CD1c-positive myeloid dendritic cell (primary cell): ENCODE results near the gene OR2G6.
A peak's percentile ranks its signal among the peaks of the same experiment; 100 is the strongest.
"Not testable (repeated sequence)": the region's sequence is repeated elsewhere in the genome, so short reads cannot be mapped to it uniquely, and the experiment has no call there.

Experiments used
- DNase-seq: peaks from one replicate; pipeline ENCODE4 v3.0.0-alpha.2; 2016; ENCODE audit errors: extremely low spot score

OR2G6 gene

DNA sequence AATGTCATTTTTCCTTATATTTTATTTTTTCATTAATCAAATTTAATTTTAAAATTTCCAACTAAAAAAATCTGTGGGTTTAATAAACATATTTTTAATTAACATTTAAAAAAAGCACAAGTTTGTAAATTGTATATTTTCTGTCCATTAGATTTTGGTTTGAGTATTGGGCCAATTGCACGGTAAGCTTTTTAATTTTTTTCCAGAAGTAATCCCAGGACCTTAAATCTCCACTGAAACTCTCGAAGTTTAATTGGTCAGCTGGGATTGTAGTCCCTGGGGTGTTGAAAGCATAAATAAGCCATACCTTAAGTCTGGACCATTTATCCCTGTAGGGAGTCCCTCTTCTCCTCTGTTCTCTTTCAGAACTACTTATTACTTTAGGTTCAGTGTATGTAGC is at the start of gene OR2G6:
Gene OR2G6 (plus strand): TSS at position 301 of the 400 bp plus-strand sequence. CDS start 13,574 bp downstream, outside the sequence.
- not testable (repeated sequence) for DNase-seq

DNA sequence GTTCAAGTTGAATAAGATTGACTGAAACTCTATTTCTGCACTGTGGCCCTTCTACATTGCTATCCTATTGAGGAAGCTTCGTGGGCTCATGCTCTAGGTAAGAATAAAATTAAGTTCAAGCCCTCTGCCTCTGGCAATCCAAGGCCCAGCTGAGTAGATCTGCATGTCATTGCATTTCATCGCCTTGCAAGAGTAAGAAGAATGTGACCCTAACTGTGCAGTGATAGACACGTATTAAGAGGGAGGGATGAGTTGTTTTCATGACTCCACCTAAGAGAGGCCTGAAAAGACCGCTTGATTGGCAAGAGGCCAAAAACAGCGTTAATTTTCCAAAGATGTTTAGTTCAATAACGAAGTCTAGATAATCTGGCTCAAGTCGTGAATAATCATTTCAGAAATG is 48.8 kb upstream of the OR2G6 start:
- not testable (repeated sequence) for DNase-seq

DNA sequence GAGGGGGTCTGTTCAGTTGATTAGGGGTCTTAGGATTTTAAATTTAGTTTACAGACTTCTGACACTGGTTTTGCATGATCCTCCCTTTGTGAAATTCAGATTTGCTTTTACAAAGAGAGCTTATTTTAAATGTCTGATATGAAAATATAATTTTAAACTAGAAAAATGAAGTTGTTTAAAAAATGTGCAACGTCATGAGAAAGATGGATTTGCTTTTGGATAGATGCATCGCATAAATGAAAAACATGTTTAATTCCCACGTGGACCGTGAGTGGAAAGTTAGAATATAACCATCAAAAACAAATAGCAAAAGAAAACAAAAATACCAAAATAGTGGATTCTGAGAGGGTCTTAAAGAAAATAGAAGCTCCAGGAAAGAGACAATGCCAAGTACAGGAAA is 36.7 kb upstream of the OR2G6 start:
- no peak for DNase-seq

DNA sequence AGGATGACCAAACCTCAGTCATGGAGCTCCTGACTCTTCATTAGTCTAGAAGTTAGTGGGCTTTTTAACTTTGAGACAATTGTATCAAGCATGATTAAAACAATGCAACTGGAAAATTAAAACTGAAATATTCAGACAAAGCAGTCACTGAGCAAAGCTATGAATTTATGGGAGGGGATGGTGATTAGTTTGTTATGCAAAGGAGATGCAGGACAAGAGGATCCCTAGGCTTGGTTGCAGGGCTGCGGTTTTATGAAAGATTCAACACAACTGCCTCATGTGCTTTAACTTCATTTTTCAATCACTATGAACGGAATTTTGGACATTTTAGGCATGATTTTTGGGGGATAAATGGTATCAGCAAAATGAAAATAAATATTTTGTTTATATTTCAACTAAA is 35.8 kb upstream of the OR2G6 start:
- DNase-seq: not testable (repeated sequence)

DNA sequence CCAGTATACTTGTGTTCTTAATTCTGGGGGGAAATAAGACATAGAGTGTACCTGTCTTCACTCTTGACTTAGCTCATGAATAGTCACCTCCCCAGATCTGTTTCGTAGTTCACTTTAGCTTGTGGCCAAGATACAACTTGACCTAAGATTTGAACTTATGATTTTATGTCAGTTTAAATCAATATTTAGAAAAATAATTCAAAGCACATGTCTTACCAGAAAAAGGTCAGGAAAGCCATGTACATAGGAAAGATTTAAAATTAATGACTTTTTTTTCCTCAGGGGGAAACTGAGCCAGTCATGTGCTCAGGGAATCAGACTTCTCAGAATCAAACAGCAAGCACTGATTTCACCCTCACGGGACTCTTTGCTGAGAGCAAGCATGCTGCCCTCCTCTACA is 34.8 kb upstream of the OR2G6 start, which contains the start of gene OR2T3:
Gene OR2T3 (plus strand): TSS at position 301 of the 400 bp plus-strand sequence. CDS start 0 bp downstream, at position 301.
- DNase-seq: not testable (repeated sequence)

DNA sequence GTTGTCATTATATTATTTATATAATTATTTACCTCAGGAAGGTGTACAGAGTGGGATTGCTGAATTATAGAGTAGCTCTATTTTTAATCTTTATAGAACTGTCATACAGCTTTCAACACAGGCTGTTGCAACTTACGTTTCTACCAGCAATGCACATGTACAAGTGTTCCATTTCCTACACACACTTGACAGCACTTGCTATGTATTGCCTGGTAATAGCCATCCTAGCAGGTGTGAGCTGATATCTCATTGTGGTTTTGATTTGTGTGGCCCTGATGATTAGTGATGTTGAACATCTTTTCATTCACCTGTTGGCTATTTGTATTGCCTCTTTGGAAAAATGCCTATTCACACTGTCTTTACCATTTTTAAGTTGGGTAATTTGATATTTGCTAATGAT is 32.2 kb upstream of the OR2G6 start:
- not testable (repeated sequence) for DNase-seq

DNA sequence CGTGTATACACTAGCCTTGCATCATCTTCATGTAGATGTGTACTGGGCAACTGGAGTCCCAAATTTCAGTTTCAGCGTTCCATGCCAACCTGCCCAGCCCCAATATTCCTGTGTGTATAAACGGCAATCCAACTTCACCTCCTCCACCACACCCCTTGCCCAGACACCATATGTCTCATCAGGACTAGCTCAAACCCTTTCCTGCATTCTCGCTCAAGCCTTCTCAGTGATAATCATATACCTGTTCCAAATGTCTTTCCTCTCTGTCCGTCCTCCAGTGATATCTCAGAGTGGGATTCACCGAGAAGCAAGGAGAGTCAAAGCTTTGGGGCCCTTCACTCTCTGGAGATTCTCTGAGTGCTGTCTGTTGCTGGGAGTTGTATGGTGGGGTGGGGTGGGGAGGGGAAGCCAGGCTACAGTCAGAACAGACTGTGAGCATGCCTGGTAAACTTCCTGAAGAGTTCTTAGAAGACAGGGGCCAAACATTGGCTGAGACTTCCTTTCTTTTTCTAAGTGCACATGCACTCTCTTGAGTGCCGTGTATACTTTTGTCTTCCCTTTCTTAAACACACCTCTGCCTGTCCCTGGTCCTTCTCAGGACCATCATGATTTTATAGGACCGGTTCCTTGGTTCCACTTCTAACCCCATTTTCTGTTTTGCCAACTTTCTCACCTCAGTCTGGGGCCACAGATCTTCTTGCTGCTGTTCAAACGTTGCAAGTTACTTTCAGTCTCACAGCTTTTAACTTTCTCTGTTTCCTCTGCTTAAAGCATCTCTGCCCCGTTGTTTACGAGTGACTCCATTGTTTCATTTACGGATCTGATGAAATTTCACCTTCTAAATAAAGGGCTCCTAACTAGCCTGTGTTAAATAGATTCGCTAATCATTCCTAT is 25.9 kb upstream of the OR2G6 start:
- not testable (repeated sequence) for DNase-seq

DNA sequence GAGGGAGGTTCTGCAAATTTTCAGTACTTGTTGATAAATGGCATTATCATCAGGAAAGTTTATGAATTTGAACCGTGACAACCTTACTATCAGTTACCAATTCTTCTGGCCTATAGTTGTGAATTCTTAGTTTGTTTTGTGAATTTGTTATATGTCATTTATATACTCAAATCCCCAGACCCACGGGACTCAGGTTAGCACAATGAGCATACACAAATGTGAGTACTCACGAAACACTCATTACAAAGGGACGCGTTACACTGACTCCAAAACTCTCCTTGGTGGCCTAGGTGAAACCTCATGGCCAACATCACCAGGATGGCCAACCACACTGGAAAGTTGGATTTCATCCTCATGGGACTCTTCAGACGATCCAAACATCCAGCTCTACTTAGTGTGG is 19.6 kb upstream of the OR2G6 start, which contains the start of gene OR2T5:
Gene OR2T5 (plus strand): TSS at position 301 of the 400 bp plus-strand sequence. CDS start 0 bp downstream, at position 301.
- DNase-seq: not testable (repeated sequence)

DNA sequence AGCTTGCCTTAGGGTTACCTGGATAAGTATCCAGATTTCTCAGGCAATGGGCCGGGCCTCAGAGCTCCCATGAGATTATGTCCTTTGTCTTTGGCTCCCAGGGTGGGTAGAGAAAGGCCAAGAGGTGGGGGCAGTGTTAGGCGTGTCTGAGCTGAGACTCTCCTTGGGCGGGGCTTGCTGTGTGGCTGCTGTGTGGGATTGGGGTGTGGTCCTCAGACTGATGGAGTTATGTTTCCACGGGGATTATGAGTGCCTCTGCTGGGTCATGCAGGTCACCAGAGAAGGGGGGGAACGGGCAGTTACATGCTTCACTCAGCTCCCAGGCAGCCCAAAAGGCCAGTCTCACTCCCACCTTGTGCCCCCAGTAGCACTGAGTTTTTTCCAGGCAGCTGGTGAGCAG is 11.2 kb upstream of the OR2G6 start:
- not testable (repeated sequence) for DNase-seq

DNA sequence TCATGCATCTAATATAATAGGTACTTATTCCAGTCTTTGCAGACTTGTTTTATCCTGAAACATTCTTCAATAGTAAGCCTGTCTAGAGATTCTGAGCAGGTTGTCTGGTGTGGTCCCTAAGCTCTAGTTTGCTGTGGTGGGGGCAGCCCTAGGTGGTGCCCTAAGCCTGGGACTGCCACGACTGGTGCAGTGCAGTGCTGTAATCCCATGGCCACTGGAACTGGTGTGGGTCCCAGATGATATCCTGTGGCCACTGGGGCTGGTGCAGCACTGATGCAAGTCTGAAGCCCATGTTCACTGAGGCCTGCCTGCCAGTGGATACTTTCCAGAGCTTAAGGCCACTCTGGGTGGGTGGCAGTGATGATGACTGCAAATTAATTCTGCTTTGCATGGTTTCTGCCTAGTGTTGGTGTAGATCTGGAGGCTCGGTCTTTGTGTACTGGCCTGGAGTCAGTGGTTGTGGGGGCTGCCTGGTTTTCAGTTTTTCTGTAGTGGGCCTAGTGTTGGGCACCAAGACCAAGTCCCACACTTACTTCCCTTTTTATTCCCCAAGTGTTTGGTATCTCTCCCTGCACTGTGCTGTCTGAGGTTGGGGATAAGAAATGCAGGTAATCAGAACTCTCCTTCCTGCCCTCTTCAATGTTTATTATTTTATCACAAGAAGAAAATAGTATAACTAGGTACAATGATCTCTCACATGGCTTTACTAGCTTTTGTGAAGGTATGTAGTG is 7.4 kb upstream of the OR2G6 start:
- DNase-seq: not testable (repeated sequence)

DNA sequence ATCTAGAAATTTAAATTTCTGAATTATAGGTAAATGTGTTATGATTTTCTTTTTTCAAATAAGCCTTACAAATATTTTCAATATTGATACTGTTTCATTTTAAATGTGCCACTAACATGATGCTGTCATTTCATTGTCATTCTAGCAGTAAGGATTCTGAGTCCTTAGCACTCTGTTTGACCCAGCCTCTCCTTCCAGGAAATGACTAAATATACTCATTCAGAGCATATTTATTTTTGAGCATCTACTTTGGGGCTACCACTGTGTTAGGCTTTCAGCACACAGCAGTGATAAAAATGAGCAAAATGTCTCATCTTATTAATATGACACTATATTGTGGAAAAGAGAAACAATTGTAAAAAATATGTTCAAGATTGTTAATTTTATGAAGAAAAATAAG is 2.3 kb downstream of the OR2G6 start:
- not testable (repeated sequence) for DNase-seq

DNA sequence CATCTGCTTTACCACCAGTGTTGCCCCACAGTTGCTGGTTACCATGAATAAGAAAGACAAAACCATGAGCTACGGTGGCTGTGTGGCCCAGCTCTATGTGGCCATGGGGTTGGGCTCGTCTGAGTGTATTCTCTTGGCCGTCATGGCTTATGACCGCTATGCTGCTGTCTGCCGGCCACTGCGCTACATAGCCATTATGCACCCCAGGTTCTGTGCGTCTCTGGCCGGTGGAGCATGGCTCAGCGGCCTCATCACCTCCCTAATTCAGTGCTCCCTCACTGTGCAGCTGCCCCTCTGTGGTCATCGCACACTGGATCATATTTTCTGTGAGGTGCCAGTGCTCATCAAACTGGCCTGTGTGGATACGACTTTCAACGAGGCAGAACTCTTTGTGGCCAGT is 14.0 kb downstream of the OR2G6 start:
- DNase-seq: no peak

DNA sequence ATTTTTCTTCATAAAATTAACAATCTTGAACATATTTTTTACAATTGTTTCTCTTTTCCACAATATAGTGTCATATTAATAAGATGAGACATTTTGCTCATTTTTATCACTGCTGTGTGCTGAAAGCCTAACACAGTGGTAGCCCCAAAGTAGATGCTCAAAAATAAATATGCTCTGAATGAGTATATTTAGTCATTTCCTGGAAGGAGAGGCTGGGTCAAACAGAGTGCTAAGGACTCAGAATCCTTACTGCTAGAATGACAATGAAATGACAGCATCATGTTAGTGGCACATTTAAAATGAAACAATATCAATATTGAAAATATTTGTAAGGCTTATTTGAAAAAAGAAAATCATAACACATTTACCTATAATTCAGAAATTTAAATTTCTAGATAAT is 29.6 kb downstream of the OR2G6 start:
- not testable (repeated sequence) for DNase-seq

DNA sequence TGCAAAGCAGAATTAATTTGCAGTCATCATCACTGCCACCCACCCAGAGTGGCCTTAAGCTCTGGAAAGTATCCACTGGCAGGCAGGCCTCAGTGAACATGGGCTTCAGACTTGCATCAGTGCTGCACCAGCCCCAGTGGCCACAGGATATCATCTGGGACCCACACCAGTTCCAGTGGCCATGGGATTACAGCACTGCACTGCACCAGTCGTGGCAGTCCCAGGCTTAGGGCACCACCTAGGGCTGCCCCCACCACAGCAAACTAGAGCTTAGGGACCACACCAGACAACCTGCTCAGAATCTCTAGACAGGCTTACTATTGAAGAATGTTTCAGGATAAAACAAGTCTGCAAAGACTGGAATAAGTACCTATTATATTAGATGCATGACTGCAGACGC is 39.5 kb downstream of the OR2G6 start:
- not testable (repeated sequence) for DNase-seq

DNA sequence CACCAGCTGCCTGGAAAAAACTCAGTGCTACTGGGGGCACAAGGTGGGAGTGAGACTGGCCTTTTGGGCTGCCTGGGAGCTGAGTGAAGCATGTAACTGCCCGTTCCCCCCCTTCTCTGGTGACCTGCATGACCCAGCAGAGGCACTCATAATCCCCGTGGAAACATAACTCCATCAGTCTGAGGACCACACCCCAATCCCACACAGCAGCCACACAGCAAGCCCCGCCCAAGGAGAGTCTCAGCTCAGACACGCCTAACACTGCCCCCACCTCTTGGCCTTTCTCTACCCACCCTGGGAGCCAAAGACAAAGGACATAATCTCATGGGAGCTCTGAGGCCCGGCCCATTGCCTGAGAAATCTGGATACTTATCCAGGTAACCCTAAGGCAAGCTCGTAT is 43.2 kb downstream of the OR2G6 start:
- DNase-seq: not testable (repeated sequence)

DNA sequence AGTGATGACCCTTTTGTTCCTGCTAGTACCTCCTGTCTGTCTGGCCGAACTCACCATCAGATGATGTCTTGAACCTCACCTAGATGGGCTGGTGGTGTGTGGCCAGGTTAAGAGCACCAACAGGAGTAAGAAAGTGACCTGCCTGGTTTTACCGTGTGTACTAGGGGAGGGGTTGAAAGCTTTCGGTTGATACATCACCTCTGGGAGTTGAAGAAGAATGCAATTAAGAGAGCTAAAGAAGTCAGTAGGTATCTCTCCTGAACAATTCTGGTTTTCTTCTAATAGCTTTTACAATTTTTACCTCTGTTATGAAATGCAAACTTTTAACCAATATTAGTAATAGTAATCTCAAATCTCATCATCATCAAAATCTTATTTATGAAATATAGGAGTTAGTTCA is 54.8 kb downstream of the OR2G6 start, which contains the start of gene OR2T29:
Gene OR2T29 (minus strand): TSS at position 101 of the 400 bp plus-strand sequence. CDS start 3,281 bp downstream, outside the sequence.
- not testable (repeated sequence) for DNase-seq

DNA sequence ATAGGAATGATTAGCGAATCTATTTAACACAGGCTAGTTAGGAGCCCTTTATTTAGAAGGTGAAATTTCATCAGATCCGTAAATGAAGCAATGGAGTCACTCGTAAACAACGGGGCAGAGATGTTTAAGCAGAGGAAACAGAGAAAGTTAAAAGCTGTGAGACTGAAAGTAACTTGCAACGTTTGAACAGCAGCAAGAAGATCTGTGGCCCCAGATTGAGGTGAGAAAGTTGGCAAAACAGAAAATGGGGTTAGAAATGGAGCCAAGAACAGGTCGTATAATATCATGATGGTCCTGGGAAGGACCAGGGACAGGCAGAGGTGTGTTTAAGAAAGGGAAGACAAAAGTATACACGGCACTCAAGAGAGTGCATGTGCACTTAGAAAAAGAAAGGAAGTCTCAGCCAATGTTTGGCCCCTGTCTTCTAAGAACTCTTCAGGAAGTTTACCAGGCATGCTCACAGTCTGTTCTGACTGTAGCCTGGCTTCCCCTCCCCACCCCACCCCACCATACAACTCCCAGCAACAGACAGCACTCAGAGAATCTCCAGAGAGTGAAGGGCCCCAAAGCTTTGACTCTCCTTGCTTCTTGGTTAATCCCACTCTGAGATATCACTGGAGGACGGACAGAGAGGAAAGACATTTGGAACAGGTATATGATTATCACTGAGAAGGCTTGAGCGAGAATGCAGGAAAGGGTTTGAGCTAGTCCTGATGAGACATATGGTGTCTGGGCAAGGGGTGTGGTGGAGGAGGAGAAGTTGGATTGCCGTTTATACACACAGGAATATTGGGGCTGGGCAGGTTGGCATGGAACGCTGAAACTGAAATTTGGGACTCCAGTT is 57.9 kb downstream of the OR2G6 start:
- not testable (repeated sequence) for DNase-seq

DNA sequence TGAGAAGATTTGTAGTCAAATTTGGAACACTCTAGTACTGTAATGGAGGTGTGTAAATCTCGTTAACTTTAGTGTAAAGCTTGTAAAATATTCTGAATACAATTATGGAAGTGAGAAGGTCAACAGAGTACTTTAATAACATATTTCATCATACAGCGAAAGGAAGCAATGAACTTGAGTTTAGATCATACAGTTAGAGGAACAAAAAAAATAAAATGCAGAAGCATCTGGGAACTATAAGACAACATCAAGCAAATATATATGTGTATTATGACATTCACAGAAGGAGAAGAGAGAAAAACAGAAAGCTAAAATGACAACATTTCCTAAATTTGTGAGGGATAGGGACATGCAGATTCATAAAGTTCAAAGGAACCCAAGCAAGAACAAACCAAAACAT is 61.2 kb downstream of the OR2G6 start:
- DNase-seq: peak; percentile 79

DNA sequence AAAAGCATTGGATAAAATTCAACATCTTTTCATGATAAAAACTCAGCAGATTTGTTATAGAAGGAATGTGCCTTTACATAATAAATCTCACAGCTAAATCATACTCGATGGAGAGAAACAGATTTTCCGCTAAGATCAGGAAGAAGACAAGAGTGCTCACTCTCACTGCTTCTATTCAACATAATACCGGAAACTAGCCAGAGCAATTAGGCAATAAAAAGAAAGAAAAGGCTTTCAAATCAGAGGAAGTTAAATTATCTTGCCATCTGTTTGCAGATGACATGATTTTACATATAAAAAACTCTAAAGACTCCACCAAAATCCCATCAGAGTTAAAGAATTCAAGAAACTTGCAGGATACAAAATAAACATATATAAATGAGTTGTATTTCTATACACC is 62.9 kb downstream of the OR2G6 start:
- peak; percentile 21 for DNase-seq

DNA sequence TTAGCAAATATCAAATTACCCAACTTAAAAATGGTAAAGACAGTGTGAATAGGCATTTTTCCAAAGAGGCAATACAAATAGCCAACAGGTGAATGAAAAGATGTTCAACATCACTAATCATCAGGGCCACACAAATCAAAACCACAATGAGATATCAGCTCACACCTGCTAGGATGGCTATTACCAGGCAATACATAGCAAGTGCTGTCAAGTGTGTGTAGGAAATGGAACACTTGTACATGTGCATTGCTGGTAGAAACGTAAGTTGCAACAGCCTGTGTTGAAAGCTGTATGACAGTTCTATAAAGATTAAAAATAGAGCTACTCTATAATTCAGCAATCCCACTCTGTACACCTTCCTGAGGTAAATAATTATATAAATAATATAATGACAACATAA is 64.2 kb downstream of the OR2G6 start:
- DNase-seq: not testable (repeated sequence)

DNA sequence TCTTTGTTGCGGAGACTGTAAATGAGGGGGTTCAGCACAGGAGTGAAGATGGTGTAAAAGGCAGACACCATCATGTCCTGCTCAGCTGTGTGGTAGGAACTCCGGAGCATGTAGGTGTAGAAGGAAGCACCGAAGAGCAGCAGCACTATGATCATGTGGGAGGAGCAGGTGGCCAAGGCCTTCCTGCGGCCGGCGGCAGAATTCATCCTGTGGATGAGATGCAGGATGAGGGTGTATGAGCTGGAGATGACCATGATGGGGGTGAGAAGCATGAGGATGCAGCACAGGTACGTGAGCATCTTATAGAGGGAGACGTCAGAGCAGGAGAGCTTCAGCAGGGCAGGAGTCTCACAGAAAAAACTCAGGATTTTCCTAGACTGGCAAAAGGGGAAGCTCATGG is 66.0 kb downstream of the OR2G6 start:
- not testable (repeated sequence) for DNase-seq
